ENCODE data around the gene PLSCR1.

The PLSCR1 gene

DNA sequence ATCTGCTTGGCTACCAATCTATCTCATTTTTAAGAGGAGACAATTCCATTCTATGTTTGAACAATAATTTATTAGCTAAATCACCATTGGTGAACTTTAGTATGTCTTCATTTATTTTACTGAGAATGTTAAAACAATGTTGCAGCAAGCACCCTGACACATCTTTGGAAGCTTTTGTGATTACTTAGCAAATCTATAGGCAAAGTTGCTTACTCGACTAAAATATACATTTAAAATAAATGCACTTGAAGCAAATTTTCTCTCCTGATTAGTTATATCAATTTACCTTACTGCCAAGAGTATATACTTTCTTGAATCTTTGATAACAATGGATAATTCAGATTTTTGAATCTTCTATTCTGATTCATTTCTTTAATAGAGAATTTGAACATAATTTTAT lies 29.8 kb upstream of the PLSCR1 start:
- TF ChIP-seq PAX5 (IDR thresholded peaks at IDR 0.05; ENCODE audit: insufficient read depth, low read length, severe bottlenecking) (no peak), POLR2A (IDR thresholded peaks at IDR 0.05; ENCODE audit: low read depth, low read length) (no peak), SPI1 (IDR thresholded peaks at IDR 0.05; ENCODE audit: low read depth, low read length) (no peak), TAF1 (IDR thresholded peaks at IDR 0.05; ENCODE audit: low read depth, low read length) (no peak), POU2F2 (IDR thresholded peaks at IDR 0.05; ENCODE audit: low read depth, low read length) (no peak), POLR2AphosphoS5 (IDR thresholded peaks at IDR 0.05; ENCODE audit: low read depth, low read length) (no peak)
- DNase-seq (ENCODE audit: insufficient read length, low spot score) (no peak), FAIRE-seq (no peak)

DNA sequence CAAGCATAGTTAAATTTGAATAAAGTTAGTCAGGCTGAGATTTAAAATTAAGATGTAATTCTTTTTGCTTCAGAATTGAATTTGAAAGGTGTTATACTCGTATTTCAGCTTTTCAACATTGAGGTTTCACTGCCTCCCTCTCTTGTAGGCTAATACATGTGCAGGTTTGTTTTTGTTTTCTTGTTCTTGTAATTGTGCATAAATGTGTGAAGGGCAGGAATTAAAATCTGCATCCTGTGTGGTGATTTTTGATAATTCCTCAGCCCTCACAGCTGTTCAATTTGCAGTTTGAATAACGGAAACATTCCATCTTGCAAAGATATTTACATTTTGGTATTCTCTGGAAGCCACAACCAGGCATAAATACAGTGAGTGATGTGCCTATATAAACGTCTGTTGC lies 24.9 kb upstream of the PLSCR1 start:
- TF ChIP-seq SPI1 (IDR thresholded peaks at IDR 0.05; ENCODE audit: low read depth, low read length) (no peak), TAF1 (IDR thresholded peaks at IDR 0.05; ENCODE audit: low read depth, low read length) (no peak), PAX5 (IDR thresholded peaks at IDR 0.05; ENCODE audit: insufficient read depth, low read length, severe bottlenecking) (no peak), POU2F2 (IDR thresholded peaks at IDR 0.05; ENCODE audit: low read depth, low read length) (no peak), POLR2A (IDR thresholded peaks at IDR 0.05; ENCODE audit: low read depth, low read length) (no peak), POLR2AphosphoS5 (IDR thresholded peaks at IDR 0.05; ENCODE audit: low read depth, low read length) (no peak)
- no peak for FAIRE-seq

DNA sequence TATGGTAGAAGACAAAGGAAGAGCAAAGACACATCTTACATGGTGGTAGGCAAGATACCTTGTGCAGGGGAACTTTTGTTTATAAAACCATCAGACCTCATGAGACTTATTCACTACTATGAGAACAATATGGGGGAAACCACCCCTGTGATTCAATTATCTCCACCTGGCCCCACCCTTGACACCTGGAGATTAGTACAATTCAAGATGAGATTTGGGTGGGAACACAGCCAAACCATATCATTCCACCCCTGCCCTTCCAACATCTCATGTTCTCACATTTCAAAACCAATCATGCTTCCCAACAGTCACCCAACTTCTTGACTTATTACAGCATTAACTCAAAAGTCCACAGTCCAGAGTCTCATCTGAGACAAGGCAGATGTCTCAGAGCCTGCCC lies 21.7 kb upstream of the PLSCR1 start:
- TF ChIP-seq SPI1 (IDR thresholded peaks at IDR 0.05; ENCODE audit: low read depth, low read length) (no peak), POLR2A (IDR thresholded peaks at IDR 0.05; ENCODE audit: low read depth, low read length) (no peak), POLR2AphosphoS5 (IDR thresholded peaks at IDR 0.05; ENCODE audit: low read depth, low read length) (no peak), POU2F2 (IDR thresholded peaks at IDR 0.05; ENCODE audit: low read depth, low read length) (no peak), PAX5 (IDR thresholded peaks at IDR 0.05; ENCODE audit: insufficient read depth, low read length, severe bottlenecking) (no peak), TAF1 (IDR thresholded peaks at IDR 0.05; ENCODE audit: low read depth, low read length) (no peak)
- FAIRE-seq (no peak), DNase-seq (ENCODE audit: insufficient read length, low spot score) (no peak)

More for the DNA sequence above, 24.9 kb upstream of the PLSCR1 start:
- DNase-seq (ENCODE audit: insufficient read length, low spot score): no peak

DNA sequence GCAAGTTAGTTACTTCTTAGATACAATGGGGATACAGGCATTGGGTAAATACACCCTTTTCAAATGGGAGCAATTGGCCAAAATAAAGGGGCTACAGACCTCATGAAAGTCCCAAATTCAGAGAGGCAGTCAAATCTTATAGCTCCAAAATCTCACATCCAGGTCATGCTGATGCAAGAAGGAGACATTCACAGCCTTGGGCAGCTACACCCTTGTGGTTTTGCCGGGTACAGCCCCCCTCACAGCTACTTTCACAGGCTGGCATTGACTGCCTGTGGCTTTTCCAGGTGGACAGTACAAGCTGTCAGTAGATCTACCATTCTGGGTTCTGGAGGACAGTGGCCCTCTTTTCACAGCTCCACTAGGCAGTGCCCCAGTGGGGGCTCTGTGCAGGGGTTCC lies 17.5 kb upstream of the PLSCR1 start:
- FAIRE-seq (no peak), DNase-seq (ENCODE audit: insufficient read length, low spot score) (no peak)
- TF ChIP-seq POU2F2 (IDR thresholded peaks at IDR 0.05; ENCODE audit: low read depth, low read length) (no peak), POLR2A (IDR thresholded peaks at IDR 0.05; ENCODE audit: low read depth, low read length) (no peak), PAX5 (IDR thresholded peaks at IDR 0.05; ENCODE audit: insufficient read depth, low read length, severe bottlenecking) (no peak), SPI1 (IDR thresholded peaks at IDR 0.05; ENCODE audit: low read depth, low read length) (no peak), TAF1 (IDR thresholded peaks at IDR 0.05; ENCODE audit: low read depth, low read length) (no peak), POLR2AphosphoS5 (IDR thresholded peaks at IDR 0.05; ENCODE audit: low read depth, low read length) (no peak)

DNA sequence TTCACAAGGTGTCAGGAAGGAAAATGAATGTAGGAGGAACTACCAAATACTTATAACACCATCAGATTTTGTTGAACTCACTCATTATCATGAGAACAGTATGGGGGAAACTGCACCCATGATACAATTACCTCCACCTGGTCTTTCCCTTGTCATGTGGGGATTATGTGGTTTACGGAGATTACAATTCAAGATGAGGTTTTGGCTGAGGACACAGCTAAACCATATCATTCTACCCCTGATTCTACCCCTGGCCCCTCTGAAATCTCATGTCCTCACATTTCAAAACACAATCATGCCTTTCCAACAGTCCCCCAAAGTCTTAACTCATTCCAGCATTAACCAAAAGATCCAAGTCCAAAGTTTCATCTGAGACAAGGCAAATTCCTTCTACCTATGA lies 17.1 kb upstream of the PLSCR1 start:
- no peak for FAIRE-seq
- no peak for DNase-seq (ENCODE audit: insufficient read length, low spot score)
- no peak for TF ChIP-seq POU2F2 (IDR thresholded peaks at IDR 0.05; ENCODE audit: low read depth, low read length)

DNA sequence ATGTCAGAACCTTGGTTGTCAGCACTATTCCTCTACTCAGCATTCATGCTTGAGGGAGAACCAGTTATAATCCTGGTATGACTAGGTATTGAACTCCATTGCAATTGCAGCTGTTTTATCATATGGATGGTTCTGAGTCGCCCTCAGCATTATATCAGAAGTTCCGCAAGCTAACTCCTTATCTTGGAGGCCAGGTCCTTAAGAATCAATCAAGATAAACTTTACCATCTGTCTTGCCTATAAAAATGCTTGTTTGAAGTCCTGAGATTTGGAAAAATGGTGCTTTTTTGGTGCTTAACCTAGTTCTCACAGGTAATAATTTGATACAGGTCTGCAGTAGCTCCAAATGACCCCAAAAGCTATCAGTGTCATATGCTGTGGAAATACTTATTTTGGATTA lies 16.3 kb upstream of the PLSCR1 start:
- no peak for FAIRE-seq
- DNase-seq (ENCODE audit: insufficient read length, low spot score): no peak
- TF ChIP-seq POU2F2 (IDR thresholded peaks at IDR 0.05; ENCODE audit: low read depth, low read length) (no peak), PAX5 (IDR thresholded peaks at IDR 0.05; ENCODE audit: insufficient read depth, low read length, severe bottlenecking) (no peak), TAF1 (IDR thresholded peaks at IDR 0.05; ENCODE audit: low read depth, low read length) (no peak), POLR2AphosphoS5 (IDR thresholded peaks at IDR 0.05; ENCODE audit: low read depth, low read length) (no peak), SPI1 (IDR thresholded peaks at IDR 0.05; ENCODE audit: low read depth, low read length) (no peak), POLR2A (IDR thresholded peaks at IDR 0.05; ENCODE audit: low read depth, low read length) (no peak)

DNA sequence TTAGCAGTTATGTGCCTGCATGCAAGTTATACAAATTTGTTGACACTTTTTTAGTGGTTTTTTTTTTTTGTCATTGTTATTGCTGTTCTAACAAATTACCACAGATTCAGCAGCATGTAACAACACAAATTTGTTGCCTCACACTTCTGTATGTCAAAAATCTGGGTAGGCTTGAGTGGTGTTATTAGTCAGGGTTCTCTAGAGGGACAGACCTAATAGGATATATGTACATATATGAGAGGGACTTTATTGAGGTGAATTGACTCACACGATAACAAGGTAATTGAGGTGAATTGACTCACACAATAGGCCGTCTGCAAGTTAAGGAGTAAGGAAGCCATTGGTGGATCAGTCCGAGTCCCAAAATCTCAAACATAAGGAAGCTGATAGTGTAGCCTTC lies 15.0 kb upstream of the PLSCR1 start:
- no peak for DNase-seq (ENCODE audit: insufficient read length, low spot score)
- FAIRE-seq: no peak
- TF ChIP-seq POLR2A (IDR thresholded peaks at IDR 0.05; ENCODE audit: low read depth, low read length) (no peak), PAX5 (IDR thresholded peaks at IDR 0.05; ENCODE audit: insufficient read depth, low read length, severe bottlenecking) (no peak), POU2F2 (IDR thresholded peaks at IDR 0.05; ENCODE audit: low read depth, low read length) (no peak), SPI1 (IDR thresholded peaks at IDR 0.05; ENCODE audit: low read depth, low read length) (no peak), TAF1 (IDR thresholded peaks at IDR 0.05; ENCODE audit: low read depth, low read length) (no peak), POLR2AphosphoS5 (IDR thresholded peaks at IDR 0.05; ENCODE audit: low read depth, low read length) (no peak)

DNA sequence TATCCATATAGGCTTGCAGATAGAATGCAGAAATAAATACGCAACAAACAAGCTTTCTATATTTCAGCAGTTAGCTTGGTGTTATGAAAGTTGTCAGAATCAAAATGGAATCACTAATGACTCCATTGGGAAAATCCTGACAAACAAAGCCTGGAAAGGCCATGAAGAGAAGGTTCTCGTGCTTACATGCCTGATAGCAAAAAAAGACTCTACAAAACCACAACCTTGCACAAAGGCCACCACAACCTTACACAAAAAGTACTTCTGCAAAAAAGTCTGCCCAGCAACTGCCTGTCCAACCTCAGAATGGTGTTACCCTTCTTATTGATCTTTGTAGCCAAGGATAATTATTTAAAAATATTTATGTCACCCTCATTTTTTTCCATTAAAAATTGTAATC lies 14.4 kb upstream of the PLSCR1 start:
- DNase-seq (ENCODE audit: insufficient read length, low spot score) (no peak), FAIRE-seq (no peak)
- no peak for TF ChIP-seq TAF1 (IDR thresholded peaks at IDR 0.05; ENCODE audit: low read depth, low read length)
- no peak for TF ChIP-seq PAX5 (IDR thresholded peaks at IDR 0.05; ENCODE audit: insufficient read depth, low read length, severe bottlenecking)
- no peak for TF ChIP-seq POU2F2 (IDR thresholded peaks at IDR 0.05; ENCODE audit: low read depth, low read length)
- no peak for TF ChIP-seq POLR2A (IDR thresholded peaks at IDR 0.05; ENCODE audit: low read depth, low read length)
- TF ChIP-seq SPI1 (IDR thresholded peaks at IDR 0.05; ENCODE audit: low read depth, low read length): no peak
- TF ChIP-seq POLR2AphosphoS5 (IDR thresholded peaks at IDR 0.05; ENCODE audit: low read depth, low read length): no peak

DNA sequence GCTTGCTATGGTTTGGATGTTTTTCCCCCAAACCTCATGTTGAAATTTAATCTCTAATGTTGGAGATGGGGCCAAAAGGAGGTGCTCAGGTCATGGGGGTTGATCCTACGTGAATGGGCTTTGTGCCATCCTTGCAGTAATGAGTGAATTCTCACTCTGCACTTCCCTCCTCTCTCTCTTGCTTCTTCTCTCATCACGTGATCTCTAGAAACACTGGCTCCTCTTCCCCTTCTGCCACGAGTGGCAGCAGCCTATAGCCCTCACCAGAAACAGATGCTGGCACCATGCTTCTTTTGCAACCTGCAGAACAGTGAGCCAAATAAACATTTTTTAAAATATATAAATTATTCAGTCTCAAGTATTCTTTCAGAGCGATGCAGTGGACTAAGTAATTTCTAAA lies 13.3 kb upstream of the PLSCR1 start:
- FAIRE-seq (no peak), DNase-seq (ENCODE audit: insufficient read length, low spot score) (no peak)
- no peak for TF ChIP-seq PAX5 (IDR thresholded peaks at IDR 0.05; ENCODE audit: insufficient read depth, low read length, severe bottlenecking)
- TF ChIP-seq POLR2AphosphoS5 (IDR thresholded peaks at IDR 0.05; ENCODE audit: low read depth, low read length): no peak
- TF ChIP-seq POU2F2 (IDR thresholded peaks at IDR 0.05; ENCODE audit: low read depth, low read length): no peak
- no peak for TF ChIP-seq TAF1 (IDR thresholded peaks at IDR 0.05; ENCODE audit: low read depth, low read length)
- no peak for TF ChIP-seq SPI1 (IDR thresholded peaks at IDR 0.05; ENCODE audit: low read depth, low read length)
- TF ChIP-seq POLR2A (IDR thresholded peaks at IDR 0.05; ENCODE audit: low read depth, low read length): no peak

DNA sequence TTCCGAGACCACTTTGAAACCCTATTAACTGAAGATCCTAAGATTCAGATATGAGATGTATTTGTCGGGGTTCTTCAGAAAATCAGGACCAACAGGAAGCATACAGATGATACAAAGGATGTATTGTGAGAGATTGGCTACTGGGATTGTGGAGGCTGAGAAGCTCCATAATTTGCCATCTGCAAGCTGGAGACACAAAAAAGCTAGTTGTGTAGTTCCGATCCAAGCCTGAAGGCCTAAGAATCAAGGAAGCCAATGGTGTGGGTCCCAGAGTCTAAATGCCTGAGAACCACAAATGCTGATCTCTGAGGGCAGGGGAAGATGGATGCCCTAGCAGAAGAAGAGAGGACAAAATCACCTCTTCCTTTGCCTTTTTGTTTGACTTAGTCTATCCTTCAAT lies 10.9 kb upstream of the PLSCR1 start:
- FAIRE-seq (no peak), DNase-seq (ENCODE audit: insufficient read length, low spot score) (no peak)
- TF ChIP-seq PAX5 (IDR thresholded peaks at IDR 0.05; ENCODE audit: insufficient read depth, low read length, severe bottlenecking) (no peak), POLR2AphosphoS5 (IDR thresholded peaks at IDR 0.05; ENCODE audit: low read depth, low read length) (no peak), POLR2A (IDR thresholded peaks at IDR 0.05; ENCODE audit: low read depth, low read length) (no peak)
